Activated naive CD4-positive, alpha-beta T cell treated with anti-CD3 and anti-CD28 coated beads, Interleukin-2, amount 10 ng/mL, durations not matched to agents 7 days and 5 days (primary cell): Measurements from ENCODE around the gene ZNF205.
"Not testable (repeated sequence)": the region's sequence is repeated elsewhere in the genome, so short reads cannot be mapped to it uniquely, and the experiment has no call there.

Experiments used
- CTCF ChIA-PET: fragments of 350-600 bp; sonication (Branson Sonifier 250); formaldehyde crosslinking; loops from one replicate; lab custom pipeline; 2021; ENCODE audit warnings: antibody characterized with exemption; lab: Charles Lee
- DNase-seq: peaks from one replicate; pipeline ENCODE4 v3.0.0-alpha.2; 2020
- H3K27ac Mint-ChIP-seq: one replicate; pipeline ENCODE4 v1.8.0; 2021; ENCODE audit warnings: mild to moderate bottlenecking, moderate library complexity, mixed read lengths
- H3K27me3 Mint-ChIP-seq: one replicate; pipeline ENCODE4 v1.8.0; 2021; ENCODE audit warnings: mild to moderate bottlenecking, mixed read lengths
- H3K36me3 Mint-ChIP-seq: one replicate; pipeline ENCODE4 v1.8.0; 2021; ENCODE audit warnings: mixed read lengths
- H3K4me1 Mint-ChIP-seq: one replicate; pipeline ENCODE4 v1.8.0; 2021; ENCODE audit warnings: mixed read lengths
- H3K4me3 Mint-ChIP-seq: one replicate; pipeline ENCODE4 v1.8.0; 2021; ENCODE audit warnings: mild to moderate bottlenecking, moderate library complexity, mixed read lengths
- H3K9me3 Mint-ChIP-seq: one replicate; pipeline ENCODE4 v1.8.0; 2021; ENCODE audit warnings: mixed read lengths

Gene ZNF205

GRCh38 chr16:3158026-3158509 lies 45.7 kb downstream of the ZNF205 start:
- Mint-ChIP-seq H3K4me3 (peak overlapping the region; percentile 72), H3K4me1 (peaks cover 52% of the 10 kb centered on the region), H3K9me3 (peaks cover 4% of the 10 kb centered on the region), H3K27me3 (peaks cover 77% of the 10 kb centered on the region), H3K36me3 (peaks cover 10% of the 10 kb centered on the region), H3K27ac (peak overlapping the region; percentile 81)
- no peak for DNase-seq
- CTCF ChIA-PET = interaction anchor here (0.7 to 1.4 kb wide), 7 partner anchors 9 to 1096 kb away, joined by 3 to 4 read pairs (median 3); partner anchors contain the start of gene ZNF213

DNA sequence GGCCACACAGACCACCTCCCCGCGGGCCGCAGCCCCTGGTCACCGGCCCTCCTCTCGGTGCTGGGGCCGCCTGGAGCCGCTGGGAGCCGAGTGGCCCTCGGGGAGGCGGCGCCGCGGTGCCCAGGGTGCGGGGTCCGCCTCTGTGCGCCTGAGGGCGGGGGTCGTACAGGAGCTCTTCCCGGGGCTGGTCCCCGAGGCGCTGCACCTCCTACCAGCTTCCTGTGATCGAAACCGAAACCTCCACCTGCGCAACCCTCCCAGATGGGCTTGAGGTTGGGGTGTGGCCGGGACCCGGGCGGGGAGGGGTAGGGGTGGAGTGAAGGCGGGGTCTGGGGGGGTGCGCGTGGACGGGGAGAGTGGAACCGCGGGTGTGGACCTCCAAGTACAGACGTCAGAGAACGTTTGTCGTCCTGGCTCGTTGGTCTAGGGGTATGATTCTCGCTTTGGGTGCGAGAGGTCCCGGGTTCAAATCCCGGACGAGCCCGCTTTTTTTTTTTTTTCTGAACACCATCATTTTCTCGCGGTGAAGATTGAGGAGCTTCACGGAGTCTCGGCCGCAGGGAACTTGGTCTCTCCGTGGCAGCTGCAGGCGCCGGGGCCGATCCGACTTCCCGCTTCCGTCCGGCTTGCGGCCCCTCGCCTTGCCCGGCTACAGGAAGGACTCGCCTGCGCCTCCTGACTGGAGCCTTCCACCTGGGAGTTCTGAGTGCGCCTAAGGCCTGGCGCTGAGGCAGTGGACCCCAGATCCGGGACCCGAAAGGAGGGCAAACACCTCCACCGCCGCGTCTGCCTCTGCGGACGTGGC lies 46.3 kb downstream of the ZNF205 start:
- H3K4me1 Mint-ChIP-seq = peaks cover 53% of the 10 kb centered on the region
- peak; percentile 97 for DNase-seq
- H3K4me3 Mint-ChIP-seq = peak overlapping the region; percentile 87
- peaks cover 73% of the 10 kb centered on the region for H3K27me3 Mint-ChIP-seq
- H3K27ac Mint-ChIP-seq = peak overlapping the region; percentile 91
- H3K9me3 Mint-ChIP-seq = peaks cover 4% of the 10 kb centered on the region
- CTCF ChIA-PET = interaction anchor here (0.7 to 1.4 kb wide), 6 partner anchors 10 to 1096 kb away, joined by 3 to 4 read pairs (median 3); no protein-coding TSS in a partner anchor
- peaks cover 10% of the 10 kb centered on the region for H3K36me3 Mint-ChIP-seq

- CTCF ChIA-PET = interaction anchor here (0.9 kb wide), 1 partner anchor 32 kb away, joined by 3 read pairs; no protein-coding TSS in a partner anchor
- Mint-ChIP-seq H3K4me1 (peaks cover 62% of the 10 kb centered on the region), H3K4me3 (peak overlapping the region; percentile 41), H3K27ac (no peak overlapping the region), H3K36me3 (peaks cover 8% of the 10 kb centered on the region), H3K9me3 (no peaks in the 10 kb centered on the region), H3K27me3 (peaks cover 54% of the 10 kb centered on the region)
- no peak for DNase-seq
These were observed 49.0 kb downstream of the ZNF205 start for GRCh38 chr16:3161235-3162018.

GRCh38 chr16:3164121-3164991 lies 52.0 kb downstream of the ZNF205 start:
- CTCF ChIA-PET = interaction anchor here (0.9 to 2.4 kb wide), 7 partner anchors 9 to 133 kb away, joined by 3 to 22 read pairs (median 7); no protein-coding TSS in a partner anchor
- Mint-ChIP-seq H3K9me3 (no peaks in the 10 kb centered on the region), H3K4me1 (peaks cover 43% of the 10 kb centered on the region), H3K27me3 (peaks cover 50% of the 10 kb centered on the region), H3K27ac (no peak overlapping the region), H3K4me3 (no peak overlapping the region), H3K36me3 (peaks cover 2% of the 10 kb centered on the region)
- DNase-seq = no peak

DNA sequence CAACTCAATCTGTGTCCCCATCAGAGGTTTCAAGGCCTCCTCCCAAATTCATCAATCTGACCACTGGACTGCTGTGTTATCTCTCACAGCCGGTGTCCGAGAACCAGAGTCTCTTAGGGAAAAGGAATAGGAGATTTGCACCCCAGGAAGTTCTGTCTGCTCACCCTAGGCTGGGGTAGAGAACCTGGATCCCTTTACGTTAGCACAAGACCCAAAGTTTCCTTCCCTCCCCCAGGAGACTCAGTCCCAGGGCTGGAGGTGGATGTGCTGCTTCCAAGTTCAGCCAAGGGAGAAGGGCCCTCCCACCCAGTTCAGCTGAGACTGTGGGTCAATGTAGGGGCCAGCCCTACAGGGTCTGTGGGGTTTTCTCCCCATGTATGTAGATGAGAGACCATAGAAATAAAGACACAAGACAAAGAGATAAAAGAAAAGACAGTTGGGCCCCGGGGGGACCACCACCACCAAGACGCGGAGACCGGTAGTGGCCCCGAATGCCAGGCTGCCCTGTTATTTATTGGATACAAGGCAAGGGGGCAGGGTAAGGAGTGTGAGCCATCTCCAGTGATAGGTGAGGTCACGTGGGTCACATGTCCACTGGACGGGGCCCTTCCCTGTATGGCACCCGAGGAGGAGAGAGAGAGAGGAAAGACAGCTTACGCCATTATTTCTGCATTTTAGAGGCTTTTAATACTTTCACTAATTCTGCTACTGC lies 52.9 kb downstream of the ZNF205 start:
- no peak for DNase-seq
- H3K4me3 Mint-ChIP-seq = no peak overlapping the region
- peaks cover 50% of the 10 kb centered on the region for H3K27me3 Mint-ChIP-seq
- H3K36me3 Mint-ChIP-seq = peaks cover 2% of the 10 kb centered on the region
- H3K27ac Mint-ChIP-seq = no peak overlapping the region
- no peaks in the 10 kb centered on the region for H3K9me3 Mint-ChIP-seq
- H3K4me1 Mint-ChIP-seq = peaks cover 36% of the 10 kb centered on the region
- CTCF ChIA-PET = interaction anchor here (0.9 to 2.4 kb wide), 9 partner anchors 15 to 136 kb away, joined by 3 to 22 read pairs (median 4); no protein-coding TSS in a partner anchor

DNA sequence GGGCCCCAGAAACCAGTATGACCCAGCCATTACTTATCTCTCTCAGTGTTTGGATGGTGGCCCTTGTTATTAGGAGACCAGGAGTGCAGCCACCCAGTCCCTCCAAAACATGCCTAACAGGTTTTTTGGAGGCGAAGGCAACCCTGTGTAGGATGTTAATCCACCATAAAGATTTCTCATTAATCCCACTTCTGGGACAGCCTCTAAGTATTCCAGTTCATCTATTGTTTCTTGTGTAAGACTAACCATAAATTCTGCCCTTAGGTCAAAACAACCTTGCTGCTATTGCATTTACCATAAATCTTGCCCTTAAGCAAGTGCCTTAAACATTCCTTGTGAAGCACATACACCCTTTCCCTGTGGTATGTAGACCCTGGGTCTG lies 54.1 kb downstream of the ZNF205 start:
- no peaks in the 10 kb centered on the region for H3K9me3 Mint-ChIP-seq
- no peak overlapping the region for H3K4me3 Mint-ChIP-seq
- H3K27ac Mint-ChIP-seq = no peak overlapping the region
- no peak for DNase-seq
- CTCF ChIA-PET = interaction anchor here (0.6 to 2.4 kb wide), 10 partner anchors 10 to 144 kb away, joined by 3 to 22 read pairs (median 4); no protein-coding TSS in a partner anchor
- H3K27me3 Mint-ChIP-seq = peaks cover 53% of the 10 kb centered on the region
- H3K36me3 Mint-ChIP-seq = no peaks in the 10 kb centered on the region
- peaks cover 43% of the 10 kb centered on the region for H3K4me1 Mint-ChIP-seq

GRCh38 chr16:3168729-3169128 lies 56.3 kb downstream of the ZNF205 start:
- not testable (repeated sequence) for H3K9me3 Mint-ChIP-seq, H3K27ac Mint-ChIP-seq, H3K36me3 Mint-ChIP-seq, DNase-seq, H3K4me3 Mint-ChIP-seq
- H3K4me1 Mint-ChIP-seq = peaks cover 45% of the 10 kb centered on the region
- peaks cover 74% of the 10 kb centered on the region for H3K27me3 Mint-ChIP-seq
- CTCF ChIA-PET = interaction anchor here (1.3 to 2.3 kb wide), 4 partner anchors 37 to 137 kb away, joined by 3 to 12 read pairs (median 7); no protein-coding TSS in a partner anchor
